HG02885 (cell line): ENCODE data around the gene PSMB2.

Experiments
- ATAC-seq: cut with Tn5 transposase; IDR thresholded peaks from one replicate; pipeline ENCODE4 v1.9.1; 2021; ENCODE audit warnings: mild to moderate bottlenecking; ENCODE audit not compliant: unreplicated experiment, poor library complexity

PSMB2 gene

GRCh38 chr1:35559317-35559944, 81.9 kb downstream of the PSMB2 start:
- no peak for ATAC-seq

DNA sequence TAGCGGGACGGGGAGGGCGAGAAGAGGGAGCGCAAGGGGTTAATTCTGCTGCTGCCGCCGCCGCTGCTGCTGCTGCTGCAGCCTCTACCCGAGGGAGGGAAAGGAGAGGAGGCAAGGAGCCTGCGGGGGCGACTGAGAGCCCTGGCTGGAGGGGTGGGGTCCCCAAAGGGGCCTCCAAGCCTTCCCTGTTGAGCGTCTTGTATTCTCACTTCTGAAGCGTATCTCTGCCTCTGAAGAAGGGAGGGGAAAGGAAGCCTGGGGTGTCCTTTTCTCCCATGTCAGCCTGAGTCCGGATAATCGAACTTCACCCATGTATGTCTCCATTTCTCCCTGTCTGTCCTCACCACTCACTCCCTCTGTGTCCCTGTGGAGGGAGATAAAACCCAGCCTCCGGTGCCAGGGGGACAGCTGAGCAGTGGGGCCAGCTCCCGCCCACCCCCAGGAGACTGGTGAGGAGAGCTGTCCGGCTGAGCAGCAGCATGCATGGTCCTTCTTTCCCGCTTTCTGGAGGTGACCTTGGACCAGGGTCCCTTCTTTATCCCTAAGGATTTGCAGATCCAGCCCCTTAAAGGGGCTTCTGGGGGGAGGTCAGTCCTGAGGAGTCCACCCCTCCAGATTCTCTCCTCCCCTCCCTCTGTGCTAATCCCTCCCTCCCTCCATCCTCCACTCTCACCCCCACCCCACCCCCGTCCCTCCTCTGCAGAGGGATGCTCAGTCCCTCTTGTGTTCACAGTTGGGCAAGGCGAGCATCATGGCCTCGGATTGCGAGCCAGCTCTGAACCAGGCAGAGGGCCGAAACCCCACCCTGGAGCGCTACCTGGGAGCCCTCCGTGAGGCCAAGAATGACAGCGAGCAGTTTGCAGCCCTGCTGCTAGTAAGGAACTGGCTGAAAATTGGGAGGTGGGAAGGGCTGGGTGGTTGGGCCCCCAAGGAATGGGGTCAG, 82.7 kb downstream of the PSMB2 start:
- no peak for ATAC-seq

DNA sequence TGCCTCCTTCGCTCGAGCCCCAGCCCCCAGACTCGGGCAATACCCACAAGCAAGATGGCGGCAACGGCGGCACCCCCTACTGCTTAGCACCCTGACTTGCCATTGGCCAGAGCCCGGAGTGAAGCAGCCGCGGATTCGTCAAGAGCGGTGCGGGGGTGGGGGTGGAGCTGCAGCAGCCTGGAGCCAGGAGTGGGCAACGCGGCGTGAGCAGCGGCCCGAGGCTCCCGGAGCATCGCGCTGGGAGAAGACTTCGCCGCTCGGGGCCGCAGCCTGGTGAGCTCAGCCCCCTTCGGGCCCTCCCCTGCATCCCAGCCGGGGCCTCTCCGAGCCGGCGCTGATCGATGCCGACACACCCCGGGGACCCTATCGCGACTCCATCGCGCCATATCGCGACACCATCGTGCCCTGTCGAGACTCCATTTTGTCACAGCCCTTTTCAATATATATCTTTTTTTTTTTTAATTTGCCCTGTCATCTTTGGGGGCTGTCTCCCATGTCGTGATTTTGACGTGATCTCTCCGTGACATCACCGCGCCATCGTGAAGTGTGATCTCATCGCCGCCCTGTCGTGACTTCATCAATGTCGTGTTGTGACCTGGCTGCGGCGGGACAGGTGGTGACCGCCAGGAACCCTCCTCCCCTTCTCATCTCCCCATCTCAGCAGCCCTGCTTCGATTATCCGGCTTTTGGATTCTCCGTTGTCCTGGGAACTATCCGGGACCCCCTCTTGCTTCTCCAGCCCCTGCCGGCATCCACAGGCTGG, 83.5 kb downstream of the PSMB2 start, which contains the start of gene NCDN:
Gene NCDN (plus strand): TSS at position 189 of the 763 bp plus-strand sequence. CDS start 392 bp downstream, at position 581.
- peak; percentile 86 for ATAC-seq

- peak; percentile 82 for ATAC-seq
Measured at GRCh38 chr1:35557118-35557610, 84.2 kb downstream of the PSMB2 start, which contains the start of gene KIAA0319L. Gene KIAA0319L, minus strand, starts transcription at chr1:35557403. Its CDS starts 2,912 bp downstream, at chr1:35554491.

DNA sequence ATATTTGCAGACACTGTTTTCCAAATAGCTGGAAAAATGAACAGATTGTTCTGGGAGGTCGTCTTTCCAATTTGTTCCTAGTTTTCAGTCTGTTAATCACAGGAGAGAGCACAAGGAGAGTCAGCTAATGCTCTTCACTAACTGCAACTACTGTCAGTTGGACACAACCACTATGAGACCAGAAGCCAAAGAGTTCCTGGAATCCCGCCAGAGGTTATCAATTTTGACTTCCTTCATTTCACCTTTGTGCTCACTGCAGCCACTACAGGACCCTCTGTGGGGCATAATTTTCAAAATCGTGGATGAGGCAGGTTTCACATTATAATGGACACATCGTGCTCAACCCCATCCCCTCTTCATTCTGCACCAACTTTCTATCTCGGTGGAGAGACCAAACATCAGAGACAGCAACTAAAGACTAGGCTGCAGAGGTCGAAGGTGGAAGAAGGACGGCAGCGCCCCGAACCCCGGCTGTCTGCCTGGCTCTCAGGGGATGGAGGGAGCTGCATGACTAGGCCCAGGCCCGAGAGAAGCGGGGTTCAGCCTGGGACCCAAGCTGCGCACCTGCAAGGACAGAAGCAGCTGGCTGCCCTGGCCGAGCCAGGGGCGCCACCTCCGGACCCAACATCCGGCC, 84.7 kb downstream of the PSMB2 start:
- no peak for ATAC-seq

DNA sequence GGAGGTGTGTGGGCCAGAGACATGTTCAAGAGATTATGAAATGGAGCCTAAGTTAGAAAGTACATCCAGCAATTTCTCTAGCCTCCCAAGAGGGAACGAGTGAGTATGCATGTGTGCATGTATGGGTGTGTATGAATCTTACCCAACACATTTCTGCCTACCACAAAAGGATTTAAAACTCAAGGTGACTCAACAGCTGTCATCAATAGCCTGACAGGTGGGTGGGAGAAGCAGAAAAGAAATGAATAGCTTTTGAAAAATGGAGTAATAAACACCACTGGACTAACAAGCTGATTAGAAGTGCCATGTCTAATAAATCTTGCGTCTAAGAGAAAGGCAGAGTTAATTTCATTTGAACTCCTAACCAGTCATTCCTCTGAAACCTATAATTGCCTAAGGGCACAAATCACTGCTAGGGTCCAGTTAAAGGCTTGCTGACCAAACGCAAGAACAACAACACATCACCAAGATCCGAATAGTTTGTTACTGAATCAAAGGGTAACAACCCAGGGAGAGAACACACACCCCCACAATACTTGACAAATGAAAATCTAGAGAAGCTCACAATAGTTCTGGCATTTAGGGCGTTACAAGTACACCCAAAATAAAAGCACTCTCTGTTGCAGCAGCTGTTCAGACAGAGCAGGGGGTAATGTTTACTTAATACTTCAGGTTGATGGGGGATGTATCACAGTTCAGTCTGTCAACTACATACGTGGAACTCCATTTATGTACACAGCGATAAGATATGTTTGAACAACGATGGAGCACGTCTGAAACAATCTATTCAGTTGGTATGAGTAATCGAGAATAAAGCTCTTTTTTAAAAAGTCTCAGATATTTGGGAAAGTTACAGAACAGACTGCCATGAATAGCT, 85.5 kb downstream of the PSMB2 start:
- ATAC-seq: no peak

DNA sequence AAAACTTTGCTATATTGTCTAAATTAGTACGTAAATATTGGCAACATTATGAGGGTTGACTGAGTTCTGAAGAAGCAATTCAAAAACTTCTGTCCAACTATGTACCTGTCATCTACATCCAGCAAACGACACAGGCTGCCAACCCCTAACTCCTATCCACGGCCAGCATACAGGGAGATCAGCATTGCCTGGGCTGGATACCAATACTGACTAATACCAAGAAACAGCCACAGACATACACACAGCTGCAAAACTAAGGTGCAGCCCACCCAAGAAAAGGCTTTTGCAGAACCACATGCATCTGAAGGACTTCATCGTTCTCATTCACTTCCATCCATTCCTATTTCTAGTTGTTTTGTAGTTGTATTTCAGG, 86.1 kb downstream of the PSMB2 start:
- no peak for ATAC-seq

- ATAC-seq: no peak
Measured at GRCh38 chr1:35554266-35555211, 86.8 kb downstream of the PSMB2 start.

GRCh38 chr1:35553851-35554250, 87.5 kb downstream of the PSMB2 start:
- no peak for ATAC-seq
